Measurements from ENCODE around the gene PTGES2. TPM values are rescaled to one million over a fixed set of nuclear protein-coding genes. Genes with fewer than 3 reads are reported as not detected.

PTGES2 gene
- total RNA-seq, 2 experiments from 2014 or later: 68.1 to 76.3 TPM

DNA sequence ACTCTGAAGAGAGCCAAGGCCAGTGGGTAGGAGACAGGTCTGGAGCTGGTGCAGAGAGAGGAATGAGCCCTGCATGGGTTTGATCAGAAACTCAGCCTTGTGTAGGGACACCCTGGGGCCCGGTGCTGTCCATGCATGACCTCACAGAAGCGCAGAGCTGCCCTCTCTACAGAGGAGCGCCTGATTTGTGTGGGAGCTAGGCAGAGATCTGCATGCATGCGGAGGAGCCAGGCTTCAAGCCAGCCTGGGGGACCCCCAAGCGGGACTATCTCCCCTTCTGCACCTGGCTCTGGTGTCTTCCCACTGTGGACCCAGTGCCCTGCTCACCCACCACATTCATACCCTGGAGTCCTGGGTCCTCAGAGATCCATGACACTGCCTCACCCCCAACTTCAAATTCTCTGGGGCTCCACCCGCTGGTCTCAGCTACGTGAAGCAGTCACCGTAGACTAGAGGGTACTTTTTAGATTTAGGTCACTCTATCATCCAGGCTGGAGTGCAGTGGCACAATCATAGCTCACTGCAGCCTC lies 19.1 kb upstream of the PTGES2 start:
- Histone ChIP-seq H3K4me3 (ENCODE audit: low read depth, low read length, poor library complexity, severe bottlenecking) (no peak overlapping the region), H3K36me3 (ENCODE audit: insufficient read depth, low read length) (no peaks in the 10 kb centered on the region), H3K9me2 (ENCODE audit: insufficient read depth, low read length) (no peaks in the 10 kb centered on the region), H3K4me1 (ENCODE audit: insufficient read depth, low read length, poor library complexity, severe bottlenecking) (no peaks in the 10 kb centered on the region), H3K27ac (ENCODE audit: low read depth, low read length, poor library complexity, severe bottlenecking) (no peak overlapping the region), H3K9me3 (ENCODE audit: low read length) (no peaks in the 10 kb centered on the region), H3K4me2 (ENCODE audit: low read length) (no peak overlapping the region), H4K20me1 (ENCODE audit: insufficient read depth, low read length) (no peaks in the 10 kb centered on the region), H2AFZ (ENCODE audit: low read length) (no peak overlapping the region), H3K79me2 (ENCODE audit: insufficient read depth, low read depth, low read length) (no peaks in the 10 kb centered on the region)
- CTCF ChIA-PET (ENCODE audit: unreplicated experiment): no interaction called here
- no TSS peak for BruUV-seq (replicated peaks)
- intact Hi-C loops (cut with micrococcal nuclease; ENCODE audit: unreplicated experiment): no loop called here
- TF ChIP-seq EZH2phosphoT487 (IDR thresholded peaks at IDR 0.05; ENCODE audit: borderline replicate concordance, low read depth, low read length): no peak
- no peak for TF ChIP-seq CTCF (conservative IDR thresholded peaks at IDR 0.05; ENCODE audit: low read length)
- POLR2A ChIA-PET: no interaction called here
- DNase-seq (ENCODE audit: low spot score): no peak

GRCh38 chr9:128145951-128146351 lies 18.4 kb upstream of the PTGES2 start:
- no peak for DNase-seq (ENCODE audit: low spot score)
- intact Hi-C loops (cut with micrococcal nuclease; ENCODE audit: unreplicated experiment): no loop called here

More at GRCh38 chr9:128145951-128146351, 18.4 kb upstream of the PTGES2 start:
- Histone ChIP-seq H3K79me2 (ENCODE audit: insufficient read depth, low read depth, low read length) (no peaks in the 10 kb centered on the region), H3K27ac (ENCODE audit: low read depth, low read length, poor library complexity, severe bottlenecking) (no peak overlapping the region), H3K9me3 (ENCODE audit: low read length) (no peaks in the 10 kb centered on the region), H3K4me2 (ENCODE audit: low read length) (no peak overlapping the region), H4K20me1 (ENCODE audit: insufficient read depth, low read length) (no peaks in the 10 kb centered on the region), H3K4me1 (ENCODE audit: insufficient read depth, low read length, poor library complexity, severe bottlenecking) (no peaks in the 10 kb centered on the region), H3K9me2 (ENCODE audit: insufficient read depth, low read length) (no peaks in the 10 kb centered on the region), H3K4me3 (ENCODE audit: low read depth, low read length, poor library complexity, severe bottlenecking) (no peak overlapping the region), H3K36me3 (ENCODE audit: insufficient read depth, low read length) (no peaks in the 10 kb centered on the region), H2AFZ (ENCODE audit: low read length) (no peak overlapping the region)
- CTCF ChIA-PET (ENCODE audit: unreplicated experiment): no interaction called here
- no peak for TF ChIP-seq EZH2phosphoT487 (IDR thresholded peaks at IDR 0.05; ENCODE audit: borderline replicate concordance, low read depth, low read length)
- TF ChIP-seq CTCF (conservative IDR thresholded peaks at IDR 0.05; ENCODE audit: low read length): no peak
- POLR2A ChIA-PET: no interaction called here
- BruUV-seq (replicated peaks): no TSS peak
